ENCODE results near the gene HELZ.

- TF ChIP-seq POLR2A (IDR thresholded peaks at IDR 0.05) (no peak), CTCF (IDR thresholded peaks at IDR 0.05) (no peak), EP300 (IDR thresholded peaks at IDR 0.05) (no peak)
These were observed 125.9 kb downstream of the HELZ start for GRCh38 chr17:67119102-67119501.
